ENCODE data around the gene HSPA12B.

Gene HSPA12B

DNA sequence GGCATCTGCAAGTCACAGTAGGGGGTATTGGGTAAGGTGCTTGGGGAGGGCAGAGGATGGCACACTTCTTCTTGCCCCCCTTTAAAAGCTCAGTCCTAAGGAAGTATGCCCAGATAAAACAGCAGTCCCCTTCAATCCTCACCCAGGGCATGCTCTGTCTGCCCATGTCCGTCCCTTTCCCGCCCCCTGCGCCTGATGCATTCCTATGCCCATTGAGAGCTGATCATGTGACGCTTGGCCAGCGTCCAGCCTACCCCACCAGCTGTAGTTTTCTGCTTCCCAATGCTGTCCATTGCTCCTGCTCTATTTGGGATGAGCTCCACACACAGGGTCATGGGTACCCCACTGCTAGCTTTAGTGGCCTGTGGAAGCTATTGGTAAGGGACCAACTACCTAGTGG lies 28.4 kb upstream of the HSPA12B start:
- DNase-seq = peak in 1 of 3 experiments; percentile 29

DNA sequence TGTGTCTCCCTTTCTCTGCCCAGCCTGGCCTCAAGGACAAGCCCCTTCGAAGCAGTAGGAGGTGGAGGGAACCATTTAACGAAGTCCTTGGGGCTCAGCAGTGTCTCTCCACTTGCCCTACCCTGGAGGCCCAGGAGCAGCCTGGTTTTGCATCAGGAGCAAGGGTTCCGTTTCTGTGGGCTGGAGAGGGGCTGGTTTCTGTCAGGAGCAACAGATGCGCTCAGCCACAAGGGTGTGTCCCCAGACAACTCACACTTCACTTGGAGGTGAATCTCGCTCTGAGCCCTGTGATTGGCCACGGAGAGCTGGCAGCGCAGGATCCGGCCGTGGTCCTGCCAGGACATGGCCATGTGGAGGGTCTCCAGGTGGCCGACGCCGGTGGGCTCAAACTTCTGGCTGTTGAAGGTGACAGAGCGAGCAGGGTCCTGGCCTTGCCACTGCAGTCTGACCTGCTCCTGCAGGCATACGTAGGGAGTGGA lies 27.0 kb upstream of the HSPA12B start:
- no peak for DNase-seq

DNA sequence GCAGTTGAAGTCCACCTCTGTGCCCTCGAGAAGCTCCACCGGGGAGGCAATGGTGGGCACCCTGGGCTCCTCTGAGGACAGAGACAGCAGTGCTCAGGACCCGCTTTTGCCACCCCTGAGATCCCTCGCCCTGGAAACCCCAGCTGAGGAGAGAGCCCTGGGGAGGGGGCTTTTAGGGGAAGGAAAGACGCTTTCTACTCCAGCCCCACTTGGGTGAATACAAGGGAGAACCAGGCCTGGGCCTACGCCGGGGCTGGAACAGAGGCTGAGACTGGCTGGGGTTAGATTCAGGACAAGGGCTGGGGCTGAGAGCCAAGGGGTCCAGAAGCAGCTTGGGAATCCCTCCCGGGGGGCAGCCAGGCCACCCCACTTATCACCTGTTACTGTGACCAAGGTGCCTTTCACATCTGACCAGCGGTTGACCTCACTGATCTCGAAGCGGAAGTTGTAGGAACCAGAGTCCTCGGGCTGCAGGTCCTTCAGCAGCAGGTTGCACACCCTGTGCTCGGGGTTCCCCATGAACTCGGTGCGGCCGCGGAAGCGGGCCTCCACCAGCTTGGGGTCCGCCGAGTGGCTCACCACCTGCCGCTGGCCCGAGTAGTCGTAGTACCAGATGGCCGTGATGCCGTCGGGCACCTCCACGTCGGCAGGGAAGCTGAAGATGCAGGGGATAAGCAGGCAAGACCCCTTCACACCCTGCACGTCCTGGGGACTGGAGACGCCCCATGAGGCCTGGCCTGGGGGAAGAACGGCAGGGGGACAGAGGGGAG lies 26.3 kb upstream of the HSPA12B start:
- DNase-seq = no peak

DNA sequence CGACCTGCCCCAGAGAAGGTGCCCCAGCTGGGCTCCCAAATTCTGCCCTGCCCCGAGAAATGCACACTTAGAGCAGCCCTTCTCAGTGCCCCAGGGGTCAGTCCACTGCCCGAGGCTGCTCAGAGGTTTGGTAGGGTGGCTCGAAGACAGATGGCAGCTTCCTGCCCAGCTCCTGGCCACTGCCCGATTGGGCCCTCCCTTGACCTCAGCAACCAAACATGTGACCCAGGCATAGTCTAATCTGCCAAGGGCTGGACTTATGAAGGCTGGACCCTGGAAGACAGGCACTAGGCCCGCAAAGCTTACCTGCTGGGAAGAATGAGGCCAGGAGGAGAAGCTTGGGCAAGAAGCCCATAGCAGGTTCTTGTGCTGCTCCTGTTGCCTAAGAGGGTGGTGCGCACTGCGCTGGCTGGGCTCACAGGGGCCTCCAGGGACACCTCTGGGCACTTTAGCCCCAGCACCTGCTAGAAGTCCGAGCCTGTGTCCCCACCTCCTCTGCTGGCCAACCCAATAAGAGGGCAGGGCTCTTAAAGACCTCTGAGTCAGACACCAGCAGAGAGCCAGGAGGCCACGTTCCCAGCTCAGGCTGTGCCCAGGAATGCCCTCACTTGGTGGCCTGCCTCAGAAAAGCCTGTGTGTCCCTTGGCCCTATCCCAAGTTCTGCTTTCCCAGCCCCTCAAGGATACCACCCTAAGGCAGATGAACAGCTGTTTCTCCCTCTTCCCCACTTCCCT lies 25.5 kb upstream of the HSPA12B start:
- no peak for DNase-seq

DNA sequence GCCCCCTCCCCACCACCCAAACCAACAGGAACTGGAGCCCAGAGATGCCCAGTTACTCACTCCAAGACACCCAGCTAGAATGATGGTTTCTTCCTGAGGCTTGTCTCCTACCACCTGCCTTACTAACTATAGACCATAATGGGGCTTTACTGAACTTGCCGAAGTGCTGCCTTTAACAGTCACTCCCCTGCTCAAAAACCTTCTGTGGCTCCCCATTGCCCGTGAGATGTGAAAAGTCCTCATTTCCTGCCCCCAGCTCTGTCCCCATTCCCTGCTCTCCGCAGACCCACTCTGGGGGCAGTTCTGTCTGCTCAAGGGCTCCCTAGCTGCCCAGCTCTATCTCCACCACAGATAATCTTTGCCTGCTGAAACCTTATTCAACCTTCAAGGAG lies 25.0 kb upstream of the HSPA12B start:
- DNase-seq = no peak

DNA sequence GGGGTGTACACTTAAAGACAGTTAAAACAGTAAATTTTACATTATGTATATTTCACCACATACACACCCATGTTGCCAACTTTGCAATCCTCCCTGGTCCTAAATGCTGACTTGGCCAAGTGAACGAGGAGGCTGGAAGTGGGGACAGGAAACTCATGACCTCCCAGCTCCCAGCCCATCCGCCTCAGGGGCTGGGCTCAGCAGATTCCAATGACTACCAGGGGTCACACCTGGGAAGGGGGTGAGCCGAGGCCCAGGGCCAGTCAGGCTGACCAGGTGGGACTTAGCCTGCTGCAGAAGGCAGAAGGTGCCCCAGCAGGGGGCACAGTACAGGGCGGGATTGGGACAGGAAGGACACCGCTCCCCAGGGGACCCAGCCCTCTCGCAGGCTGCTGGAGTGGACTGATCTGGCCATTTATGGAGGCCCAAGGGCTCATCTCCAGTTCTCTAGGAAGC lies 22.4 kb upstream of the HSPA12B start:
- no peak for DNase-seq

DNA sequence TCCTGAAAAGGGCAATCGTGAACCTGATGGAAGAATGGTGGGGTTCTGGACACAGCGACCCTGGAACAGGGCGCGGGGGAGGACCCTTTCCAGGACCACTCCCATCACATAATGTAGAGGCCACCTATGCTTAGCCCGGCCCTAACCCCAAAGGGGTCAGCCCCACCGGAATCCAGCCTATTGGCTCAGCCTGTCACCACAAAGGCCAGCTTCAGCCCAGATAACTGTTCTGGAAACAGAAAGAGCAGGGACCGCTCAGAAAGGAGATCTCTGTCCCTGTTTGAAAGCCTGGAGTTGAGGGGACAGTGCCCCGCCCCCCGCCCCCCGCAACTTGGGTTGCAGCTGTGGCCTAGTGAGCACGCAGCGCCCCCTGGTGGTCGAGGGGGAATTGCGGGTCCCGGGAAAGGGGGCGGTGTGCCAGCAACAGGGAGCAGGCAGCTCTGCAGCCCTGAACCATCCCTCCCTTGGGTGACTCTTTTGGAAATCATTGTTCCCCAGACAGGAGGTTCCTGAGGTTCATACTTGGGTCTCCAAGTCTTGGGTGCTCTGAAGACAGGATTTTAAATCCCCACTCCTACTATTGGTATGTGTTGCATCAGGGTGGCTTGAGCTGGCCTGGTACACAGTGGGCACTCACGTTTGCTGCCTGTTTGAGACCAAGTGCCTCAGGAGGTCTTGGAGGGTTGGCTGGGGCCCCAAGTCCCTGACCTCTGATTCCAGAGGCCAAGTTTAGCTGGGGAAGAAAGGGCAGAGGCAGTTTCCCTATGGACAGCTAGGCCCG lies 21.6 kb upstream of the HSPA12B start:
- peak; percentile 55 to 73 (median 61) for DNase-seq

DNA sequence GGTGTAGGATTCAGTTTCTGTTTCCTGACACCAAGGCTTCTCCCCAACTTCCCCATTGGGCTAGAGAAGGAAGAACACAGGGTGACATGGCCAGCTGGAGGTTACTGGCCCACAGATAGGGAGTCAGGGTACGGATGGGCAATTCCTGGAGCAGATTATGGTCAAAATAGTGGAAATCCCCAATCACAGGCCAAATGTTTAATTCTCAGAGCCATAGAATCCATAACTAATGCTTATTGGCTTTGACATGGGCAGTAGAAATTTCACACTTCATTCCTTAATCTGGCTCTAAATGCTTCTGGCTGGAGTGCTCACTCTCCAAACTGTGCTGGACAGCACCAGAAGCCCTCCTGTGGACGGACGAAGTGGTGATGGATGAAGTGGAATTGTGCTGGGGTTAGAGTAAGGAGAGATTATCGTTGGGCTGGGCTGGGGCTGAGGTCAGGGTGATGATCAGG lies 21.0 kb upstream of the HSPA12B start:
- no peak for DNase-seq

DNA sequence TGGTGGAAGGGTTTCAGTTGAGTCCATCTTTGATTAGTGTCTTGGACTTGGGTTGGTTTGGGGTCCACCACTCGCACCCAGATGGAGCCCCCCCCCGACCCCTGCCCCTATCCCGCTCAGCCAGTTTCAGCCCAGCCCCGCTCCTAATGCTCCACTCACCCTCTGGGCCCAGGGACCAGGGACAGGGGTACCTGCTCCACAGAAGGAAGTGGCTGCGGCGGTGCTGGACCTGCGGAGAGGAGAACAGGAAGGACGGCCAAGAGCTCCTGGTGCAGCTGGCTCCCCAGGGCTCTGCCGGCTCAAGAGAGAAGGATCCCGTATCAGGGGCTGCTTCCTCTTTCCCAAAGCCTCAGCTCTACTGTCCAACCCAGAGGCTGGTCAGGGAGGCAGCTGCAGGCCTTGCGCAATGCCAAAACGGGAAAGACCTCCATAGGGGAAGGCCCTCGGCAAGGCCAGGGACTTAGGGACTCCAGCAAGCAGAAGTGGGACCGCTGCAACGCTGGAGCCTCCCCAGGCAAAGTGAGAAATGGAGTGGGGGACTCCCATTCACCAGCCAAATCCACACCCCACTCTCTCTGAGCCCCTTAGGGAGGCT lies 20.1 kb upstream of the HSPA12B start, which contains the start of gene SIGLEC1:
SIGLEC1 (minus strand) TSS at position 322 of the 595 bp plus-strand sequence. CDS start 5,472 bp downstream, outside the sequence.
- no peak for DNase-seq

DNA sequence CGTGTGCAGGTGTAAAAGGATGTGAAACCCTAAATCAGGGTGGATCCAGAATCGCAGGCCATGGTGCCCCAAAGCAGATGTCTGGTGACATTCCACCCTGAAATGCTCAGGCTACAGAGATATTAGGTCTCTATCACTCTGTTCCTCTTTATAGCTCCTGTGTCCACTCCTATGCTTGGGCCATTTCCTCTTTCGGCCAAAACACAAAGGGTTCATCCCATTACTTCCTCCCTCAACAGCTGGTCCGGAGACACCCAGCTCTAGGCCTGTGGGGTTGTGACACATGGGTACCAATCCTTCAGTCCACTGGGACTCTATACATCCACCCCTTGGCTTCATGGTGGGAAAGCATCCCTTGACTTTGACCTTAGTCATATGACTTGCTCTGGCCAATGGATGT lies 18.4 kb upstream of the HSPA12B start:
- DNase-seq = no peak

DNA sequence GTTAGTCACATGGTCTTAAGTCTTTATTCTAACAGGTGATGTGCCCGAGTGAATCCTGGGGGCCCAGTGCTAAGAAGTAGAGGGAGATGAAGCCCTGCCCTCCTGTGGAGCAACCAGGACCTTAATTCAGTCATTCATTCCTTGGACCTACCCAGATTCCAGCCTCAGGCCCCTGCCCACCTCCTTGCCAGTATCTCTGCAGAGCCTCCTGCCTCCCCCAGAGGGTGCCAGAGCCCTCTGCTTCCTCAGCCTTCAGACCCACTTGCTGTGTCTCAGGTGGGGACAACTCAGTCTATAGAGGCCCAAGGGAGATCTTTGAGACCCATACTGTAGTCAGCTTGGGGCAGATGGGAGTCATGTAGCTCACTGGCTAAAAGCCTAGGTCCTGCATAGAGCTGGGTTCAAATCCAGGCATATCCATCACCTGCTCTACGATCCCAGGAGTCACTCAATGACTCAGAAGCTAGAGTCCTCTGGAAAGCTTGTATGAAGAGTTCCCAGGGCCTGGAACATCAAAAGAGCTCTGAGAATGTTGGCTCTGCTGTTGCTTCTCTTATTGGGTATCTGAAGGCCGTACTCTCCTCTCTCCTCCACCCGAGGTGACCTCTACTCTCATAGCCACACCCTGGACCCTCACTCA lies 16.2 kb upstream of the HSPA12B start:
- peak; percentile 50 to 83 (median 50) for DNase-seq

DNA sequence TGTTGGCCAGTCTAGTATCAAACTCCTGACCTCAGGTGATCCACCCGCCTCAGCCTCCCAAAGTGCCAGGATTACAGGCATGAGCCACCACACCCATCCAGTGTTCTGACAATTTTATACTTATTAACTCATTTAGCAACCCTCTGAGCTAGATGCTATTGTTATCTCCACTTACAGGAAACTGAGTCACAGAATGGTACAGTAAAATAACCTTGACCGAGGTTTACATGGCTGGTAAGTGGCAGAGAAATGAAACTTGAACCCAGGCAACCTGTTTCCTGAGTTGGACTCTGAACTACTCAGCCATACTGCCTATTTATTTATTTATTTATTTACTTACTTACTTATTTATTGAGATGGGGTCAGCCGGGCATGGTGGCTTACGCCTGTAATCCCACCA lies 13.4 kb upstream of the HSPA12B start:
- no peak for DNase-seq

DNA sequence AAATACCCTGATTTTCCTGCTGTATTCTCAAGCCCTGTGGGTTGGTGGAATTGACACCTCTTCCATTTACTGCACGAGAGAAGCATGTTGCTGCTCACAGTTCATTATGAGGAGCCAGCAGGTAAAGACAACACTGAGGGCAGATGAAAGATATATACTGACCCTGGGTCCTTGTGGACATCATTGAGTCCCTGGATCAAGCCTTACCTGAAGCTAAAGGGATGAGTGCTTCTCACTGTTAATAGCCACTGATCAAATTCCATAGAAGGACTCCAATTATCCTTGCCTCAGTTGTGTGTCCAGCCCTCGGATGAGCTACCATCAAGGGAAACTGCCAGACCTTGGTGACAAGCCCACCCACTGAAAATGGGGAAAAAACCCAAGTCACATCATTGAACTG lies 12.4 kb upstream of the HSPA12B start:
- no peak for DNase-seq

DNA sequence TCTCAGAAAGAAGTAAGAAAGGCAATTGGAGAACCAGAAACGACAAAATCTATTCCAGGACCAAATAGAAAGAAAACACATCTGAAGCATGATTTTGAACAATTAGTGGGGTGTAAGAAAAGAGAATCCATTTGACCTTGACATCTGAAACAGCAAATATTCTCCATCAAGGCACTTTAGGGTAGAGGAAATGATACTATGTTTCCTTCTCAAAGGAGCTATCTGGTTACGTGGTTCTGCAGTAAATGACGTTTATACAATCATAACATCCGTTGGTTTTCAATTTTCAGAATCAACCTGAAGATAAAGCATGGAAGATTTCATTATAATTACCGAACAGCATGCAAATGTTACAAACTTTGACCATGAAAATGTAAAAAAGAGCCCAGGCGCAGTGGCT lies 11.9 kb upstream of the HSPA12B start:
- DNase-seq = no peak

DNA sequence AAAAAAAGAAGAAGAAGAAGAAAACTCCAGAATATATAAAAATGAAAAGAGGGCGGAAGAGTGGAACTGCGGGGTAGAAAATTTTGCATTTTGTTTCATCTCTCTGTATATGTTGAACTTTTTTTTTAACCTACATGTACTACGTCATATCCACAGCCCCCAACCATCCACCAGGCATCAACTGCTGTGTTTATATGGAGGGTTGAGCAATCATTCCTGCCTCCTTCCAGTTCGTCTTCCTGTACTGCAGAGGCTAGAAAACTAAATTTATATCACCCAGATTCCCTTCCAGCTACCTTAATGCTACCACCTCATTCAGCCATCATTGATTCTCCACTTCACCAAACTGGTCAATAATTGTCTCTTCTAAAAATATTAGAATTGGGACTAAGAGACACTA lies 10.6 kb upstream of the HSPA12B start:
- DNase-seq = no peak

DNA sequence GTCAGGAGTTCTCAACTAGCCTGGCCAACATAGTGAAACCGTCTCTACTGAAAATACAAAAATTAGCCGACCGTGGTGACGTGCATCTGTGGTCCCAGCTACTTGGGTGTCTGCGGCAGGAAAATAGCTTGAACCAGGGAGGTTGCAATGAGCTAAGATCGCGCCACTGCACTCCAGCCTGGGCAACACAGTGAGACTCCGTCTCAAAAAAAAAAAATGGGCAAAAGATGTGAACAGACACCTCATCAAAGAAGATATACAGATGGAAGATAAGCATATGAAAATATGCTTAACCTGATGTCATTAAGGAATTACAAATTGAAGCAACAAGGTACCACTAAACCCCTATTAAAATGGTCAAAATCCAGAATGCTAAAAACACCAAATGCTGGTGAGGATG lies 9.2 kb upstream of the HSPA12B start:
- no peak for DNase-seq

DNA sequence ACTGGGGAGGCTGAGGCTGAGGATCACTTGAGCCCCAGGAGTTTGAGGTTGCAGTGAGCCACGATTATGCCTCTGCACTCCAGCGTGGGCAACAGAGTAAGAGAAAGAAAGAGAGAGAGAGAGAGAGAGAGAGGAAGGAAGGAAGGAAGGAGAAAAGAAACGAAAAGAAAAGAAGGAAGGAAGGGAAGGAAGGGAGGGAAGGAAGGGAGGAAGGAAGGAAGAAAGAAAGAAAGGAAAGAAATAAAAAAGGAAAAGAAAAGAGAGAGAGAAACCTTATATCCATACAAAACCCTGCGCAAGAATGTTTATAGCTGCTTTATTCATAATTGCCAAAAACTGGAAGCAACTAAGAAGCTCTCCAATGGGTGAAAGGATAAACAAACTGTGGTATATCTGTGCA lies 8.1 kb upstream of the HSPA12B start:
- DNase-seq = no peak

DNA sequence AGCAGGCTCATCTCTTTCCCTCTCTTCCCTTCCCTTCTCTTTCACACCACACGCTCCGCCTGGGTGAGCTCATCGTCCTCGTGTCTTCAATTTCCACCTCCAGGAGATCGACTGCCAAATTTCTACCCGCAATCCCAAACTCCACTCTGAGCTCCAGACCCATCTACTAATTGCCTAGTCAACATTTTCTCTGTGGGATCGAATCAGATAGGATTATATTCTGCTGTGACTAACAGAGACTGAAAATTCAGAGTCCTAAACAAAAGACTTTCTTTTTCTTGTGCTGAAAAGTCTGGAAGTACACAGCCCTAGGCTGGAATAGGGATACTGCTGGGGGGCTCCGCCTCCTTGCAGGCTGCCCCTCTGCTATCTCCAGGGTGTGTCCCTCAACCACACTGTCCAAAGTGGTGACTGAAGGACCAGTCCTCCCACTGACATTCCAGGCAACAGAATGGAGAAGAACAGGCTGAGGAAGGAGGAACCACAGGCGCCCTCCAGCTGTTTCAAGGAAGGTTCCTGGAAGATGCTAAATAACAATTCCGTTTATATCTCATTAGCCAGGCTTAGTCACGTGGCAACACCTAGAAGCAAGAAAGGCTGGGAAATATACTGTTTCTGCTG lies 5.0 kb upstream of the HSPA12B start:
- peak in 1 of 3 experiments; percentile 20 for DNase-seq

DNA sequence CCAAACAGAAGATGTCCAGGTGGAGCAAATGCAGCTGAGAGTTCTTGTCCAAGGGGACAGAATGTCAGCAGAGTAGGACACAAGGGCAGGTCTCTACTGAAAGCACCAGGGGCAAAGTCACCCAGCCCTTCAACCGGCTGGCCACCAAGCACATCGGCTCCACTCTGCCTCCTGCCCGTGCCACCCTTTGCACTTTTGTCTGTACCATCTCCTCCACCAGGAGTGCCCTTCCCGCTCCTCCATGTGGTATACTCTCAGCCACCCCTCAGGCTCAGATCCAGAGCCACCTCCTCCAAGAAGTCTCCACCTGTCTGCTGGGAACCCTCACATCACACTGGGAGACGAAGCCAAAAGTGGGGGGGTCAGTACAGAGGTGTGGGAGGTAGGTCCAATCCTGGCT lies 4.1 kb upstream of the HSPA12B start:
- DNase-seq = no peak

DNA sequence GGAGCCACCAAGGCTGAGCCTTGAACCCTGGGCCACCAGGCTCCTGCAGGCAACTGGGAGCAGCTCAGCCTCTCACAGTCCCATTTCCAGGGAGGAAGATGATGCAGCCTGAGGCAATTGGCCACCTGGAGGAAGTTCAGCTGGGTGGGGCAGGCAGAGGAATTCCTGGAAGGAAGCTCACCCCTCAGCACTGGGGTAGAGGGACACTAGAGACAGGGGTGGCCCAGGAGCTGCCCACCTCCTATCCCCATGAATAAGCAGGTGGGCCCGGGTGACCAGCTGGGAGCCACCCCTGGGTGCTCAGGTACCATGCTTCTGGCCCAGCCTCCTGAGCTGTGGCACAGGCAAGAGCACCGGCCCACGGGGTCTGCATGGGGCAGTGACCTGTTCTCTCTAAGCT lies 3.6 kb upstream of the HSPA12B start:
- DNase-seq = no peak

DNA sequence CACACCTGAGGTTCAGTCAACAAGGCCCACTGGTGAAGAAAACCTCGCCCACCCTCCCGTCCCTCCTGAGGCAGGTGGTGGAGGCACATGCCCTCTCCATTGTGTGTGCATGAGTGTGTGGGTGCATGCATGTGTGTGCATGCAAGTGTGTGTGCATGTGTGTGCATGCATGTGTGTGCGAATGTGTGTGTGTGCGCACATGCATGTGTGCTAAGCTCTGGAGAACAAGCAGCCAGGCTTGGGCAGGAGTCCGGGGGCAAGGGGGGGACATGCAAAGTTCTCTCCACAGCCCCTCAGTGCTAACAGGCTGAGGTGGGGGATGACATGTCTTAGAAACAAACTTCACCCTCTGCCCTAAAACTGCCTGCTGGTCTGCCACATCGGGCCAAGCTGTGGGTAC lies 3.1 kb upstream of the HSPA12B start:
- no peak for DNase-seq
